ENCODE data around the gene PCDHA9. TPM values are rescaled to one million over a fixed set of nuclear protein-coding genes. Genes with fewer than 3 reads are reported as not detected.
"Not testable (repeated sequence)": the region's sequence is repeated elsewhere in the genome, so short reads cannot be mapped to it uniquely, and the experiment has no call there.

The PCDHA9 gene
- polyA plus RNA-seq, 1 donor from 2014 or later = not detected

DNA sequence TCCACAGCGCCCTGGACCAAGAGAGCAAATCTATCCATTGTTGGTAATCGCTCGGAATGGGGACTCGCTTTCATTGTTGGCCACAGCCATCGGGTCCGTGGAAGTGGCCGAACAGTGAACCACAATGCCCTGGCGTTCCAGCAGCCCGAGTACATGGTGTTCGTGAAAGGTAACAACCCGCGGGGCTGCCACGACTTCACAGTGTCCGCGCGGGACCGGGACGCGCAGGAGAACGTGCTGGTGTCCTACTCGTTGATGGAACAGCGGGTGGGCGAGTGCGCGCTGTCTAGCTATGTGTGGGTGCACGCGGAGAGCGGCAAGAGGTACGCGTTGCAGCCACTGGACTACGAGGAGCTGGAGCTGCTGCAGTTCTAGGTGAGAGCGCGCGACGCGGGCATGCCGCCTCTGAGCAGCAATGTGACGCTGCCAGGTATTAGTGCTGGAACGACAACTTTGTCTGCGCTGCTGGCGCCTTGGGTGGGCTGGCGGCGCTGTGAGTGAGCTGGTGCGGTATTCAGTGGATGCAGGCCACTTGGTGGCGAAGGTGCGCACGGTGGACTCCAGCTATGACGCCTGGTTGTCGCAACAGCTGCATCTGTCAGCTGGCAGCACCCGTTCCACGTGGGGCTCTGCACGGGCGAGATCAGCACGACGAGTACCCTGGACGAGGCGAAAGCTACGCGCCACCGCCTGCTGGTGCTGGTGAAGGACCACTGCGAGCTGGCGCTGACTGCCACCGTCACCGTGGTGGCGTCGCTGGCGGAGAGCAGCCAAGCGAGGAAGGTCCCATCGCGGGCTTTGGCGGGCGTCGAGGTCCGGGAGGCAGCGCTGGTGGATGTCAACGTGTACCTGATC is 14.5 kb downstream of the PCDHA9 start:
- no peak overlapping the region for H3K27ac Mint-ChIP-seq
- H3K4me1 Mint-ChIP-seq = no peaks in the 10 kb centered on the region
- peaks cover 5% of the 10 kb centered on the region for H3K27me3 Mint-ChIP-seq
- peaks cover 3 to 6% (median 3%) of the 10 kb centered on the region in 3 donors for H3K9me3 Mint-ChIP-seq
- H3K4me3 Mint-ChIP-seq = no peak overlapping the region
- H3K36me3 Mint-ChIP-seq = no peaks in the 10 kb centered on the region

- Mint-ChIP-seq H3K4me3 (no peak within 1 kb of the TSS), H3K9me3 (peaks cover 3 to 16% (median 4%) of the 10 kb centered on the region in 3 donors), H3K27me3 (peaks cover 7% of the 10 kb centered on the region)
Observed at GRCh38 chr5:140868721-140869554, 20.8 kb downstream of the PCDHA9 start, which contains the start of gene PCDHA11. Gene PCDHA11 (plus strand): TSS chr5:140868957. CDS start chr5:140869104, 147 bp downstream.

DNA sequence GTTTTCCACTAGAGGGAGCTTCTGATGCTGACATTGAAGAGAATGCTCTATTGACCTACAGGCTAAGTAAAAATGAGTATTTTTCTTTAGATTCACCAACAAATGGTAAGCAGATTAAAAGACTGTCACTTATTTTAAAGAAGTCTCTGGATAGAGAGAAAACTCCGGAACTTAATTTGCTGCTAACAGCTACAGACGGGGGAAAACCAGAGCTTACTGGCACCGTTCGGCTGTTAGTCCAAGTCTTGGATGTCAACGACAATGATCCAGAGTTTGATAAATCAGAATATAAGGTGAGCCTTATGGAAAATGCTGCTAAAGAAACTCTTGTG is 21.3 kb downstream of the PCDHA9 start:
- Mint-ChIP-seq H3K9me3 (peaks cover 7 to 16% (median 9%) of the 10 kb centered on the region in 3 donors), H3K27ac (no peak overlapping the region), H3K27me3 (peaks cover 6% of the 10 kb centered on the region), H3K4me1 (no peaks in the 10 kb centered on the region), H3K4me3 (no peak overlapping the region), H3K36me3 (no peaks in the 10 kb centered on the region)

More at GRCh38 chr5:140868721-140869554, 20.8 kb downstream of the PCDHA9 start, which contains the start of gene PCDHA11:
- H3K36me3 Mint-ChIP-seq = no peaks in the 10 kb centered on the region
- no peaks in the 10 kb centered on the region for H3K4me1 Mint-ChIP-seq
- H3K27ac Mint-ChIP-seq = no peak within 1 kb of the TSS

DNA sequence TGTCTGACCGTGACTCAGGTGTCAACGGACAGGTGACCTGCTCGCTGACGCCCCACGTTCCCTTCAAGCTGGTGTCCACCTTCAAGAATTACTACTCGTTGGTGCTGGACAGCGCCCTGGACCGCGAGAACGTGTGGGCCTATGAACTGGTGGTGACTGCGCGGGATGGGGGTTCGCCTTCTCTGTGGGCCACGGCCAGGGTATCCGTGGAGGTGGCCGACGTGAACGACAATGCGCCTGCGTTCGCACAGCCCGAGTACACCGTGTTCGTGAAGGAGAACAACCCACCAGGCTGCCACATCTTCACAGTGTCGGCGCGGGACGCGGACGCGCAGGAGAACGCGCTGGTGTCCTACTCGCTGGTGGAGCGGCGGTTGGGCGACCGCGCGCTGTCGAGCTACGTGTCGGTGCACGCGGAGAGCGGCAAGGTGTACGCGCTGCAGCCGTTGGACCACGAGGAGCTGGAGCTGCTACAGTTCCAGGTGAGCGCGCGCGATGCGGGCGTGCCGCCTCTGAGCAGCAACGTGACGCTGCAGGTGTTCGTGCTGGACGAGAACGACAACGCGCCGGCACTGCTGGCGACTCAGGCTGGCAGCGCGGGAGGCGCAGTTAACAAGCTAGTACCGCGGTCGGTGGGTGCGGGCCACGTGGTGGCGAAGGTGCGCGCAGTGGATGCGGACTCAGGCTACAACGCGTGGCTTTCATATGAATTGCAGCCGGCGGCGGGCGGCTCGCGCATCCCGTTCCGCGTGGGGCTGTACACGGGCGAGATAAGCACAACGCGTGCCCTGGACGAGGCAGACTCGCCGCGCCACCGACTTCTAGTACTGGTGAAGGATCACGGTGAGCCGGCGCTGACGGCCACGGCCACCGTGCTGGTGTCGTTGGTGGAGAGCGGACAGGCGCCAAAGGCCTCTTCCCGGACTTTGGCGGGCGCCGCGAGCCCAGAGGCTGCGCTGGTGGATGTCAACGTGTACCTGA is 22.3 kb downstream of the PCDHA9 start:
- Mint-ChIP-seq H3K36me3 (no peaks in the 10 kb centered on the region), H3K9me3 (peaks cover 7 to 16% (median 10%) of the 10 kb centered on the region in 3 donors), H3K4me3 (no peak overlapping the region), H3K27me3 (peaks cover 8% of the 10 kb centered on the region), H3K4me1 (no peaks in the 10 kb centered on the region), H3K27ac (no peak overlapping the region)

DNA sequence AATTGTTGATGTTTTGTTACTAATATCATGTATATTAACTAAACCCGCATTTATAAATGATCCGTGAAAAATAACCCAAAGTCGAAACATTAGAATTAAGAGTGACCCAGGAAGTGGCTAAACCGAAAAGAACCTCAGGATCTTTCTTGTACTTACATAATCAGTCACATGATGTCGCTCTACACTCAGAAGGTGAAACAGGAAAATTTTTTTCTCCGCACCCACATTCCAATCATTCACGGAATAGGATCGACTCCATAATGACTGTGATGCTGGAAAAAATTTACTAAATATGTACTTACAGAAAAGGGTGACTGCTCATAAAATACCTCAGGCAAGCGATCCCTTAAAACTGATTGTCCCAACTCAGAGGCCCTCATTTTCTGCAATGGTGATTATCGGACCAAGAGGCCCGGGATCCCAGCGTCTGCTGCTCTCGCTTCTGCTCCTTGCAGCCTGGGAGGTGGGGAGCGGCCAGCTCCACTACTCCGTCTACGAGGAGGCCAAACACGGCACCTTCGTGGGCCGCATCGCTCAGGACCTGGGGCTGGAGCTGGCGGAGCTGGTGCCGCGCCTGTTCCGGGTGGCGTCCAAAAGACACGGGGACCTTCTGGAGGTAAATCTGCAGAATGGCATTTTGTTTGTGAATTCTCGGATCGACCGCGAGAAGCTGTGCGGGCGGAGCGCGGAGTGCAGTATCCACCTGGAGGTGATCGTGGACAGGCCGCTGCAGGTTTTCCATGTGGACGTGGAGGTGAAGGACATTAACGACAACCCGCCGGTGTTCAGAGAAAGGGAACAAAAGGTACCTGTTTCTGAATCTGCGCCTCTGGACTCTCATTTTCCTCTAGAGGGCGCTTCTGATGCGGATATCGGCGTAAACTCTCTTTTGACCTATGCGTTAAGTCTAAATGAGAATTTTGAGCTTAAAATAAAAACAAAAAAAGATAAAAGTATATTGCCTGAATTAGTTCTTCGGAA is 27.2 kb downstream of the PCDHA9 start, which contains the start of gene PCDHA12:
TSS of gene PCDHA12 (plus strand) at position 224 of the 981 bp plus-strand sequence. CDS start at position 389, 165 bp downstream.
- Mint-ChIP-seq H3K4me1 (no peaks in the 10 kb centered on the region), H3K4me3 (no peak within 1 kb of the TSS), H3K27me3 (peaks cover 3% of the 10 kb centered on the region), H3K36me3 (peaks cover 2% of the 10 kb centered on the region), H3K9me3 (peaks cover 6 to 16% (median 8%) of the 10 kb centered on the region in 3 donors), H3K27ac (no peak within 1 kb of the TSS)

DNA sequence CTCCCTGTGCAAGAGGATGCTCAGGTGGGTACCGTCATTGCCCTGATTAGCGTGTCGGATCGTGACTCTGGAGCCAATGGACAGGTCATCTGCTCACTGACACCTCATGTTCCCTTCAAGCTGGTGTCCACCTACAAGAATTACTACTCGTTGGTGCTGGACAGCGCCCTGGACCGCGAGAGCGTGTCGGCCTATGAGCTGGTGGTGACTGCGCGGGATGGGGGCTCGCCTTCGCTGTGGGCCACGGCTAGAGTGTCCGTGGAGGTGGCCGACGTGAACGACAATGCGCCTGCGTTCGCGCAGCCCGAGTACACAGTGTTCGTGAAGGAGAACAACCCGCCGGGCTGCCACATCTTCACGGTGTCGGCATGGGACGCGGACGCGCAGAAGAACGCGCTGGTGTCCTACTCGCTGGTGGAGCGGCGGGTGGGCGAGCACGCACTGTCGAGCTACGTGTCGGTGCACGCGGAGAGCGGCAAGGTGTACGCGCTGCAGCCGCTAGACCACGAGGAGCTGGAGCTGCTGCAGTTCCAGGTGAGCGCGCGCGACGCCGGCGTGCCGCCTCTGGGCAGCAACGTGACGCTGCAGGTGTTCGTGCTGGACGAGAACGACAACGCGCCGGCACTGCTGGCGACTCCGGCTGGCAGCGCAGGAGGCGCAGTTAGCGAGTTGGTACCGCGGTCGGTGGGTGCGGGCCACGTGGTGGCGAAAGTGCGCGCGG is 28.5 kb downstream of the PCDHA9 start:
- H3K36me3 Mint-ChIP-seq, H3K4me1 Mint-ChIP-seq, H3K27me3 Mint-ChIP-seq, H3K4me3 Mint-ChIP-seq, H3K27ac Mint-ChIP-seq: not testable (repeated sequence)
- peaks cover 10 to 21% (median 20%) of the 10 kb centered on the region in 3 donors for H3K9me3 Mint-ChIP-seq

DNA sequence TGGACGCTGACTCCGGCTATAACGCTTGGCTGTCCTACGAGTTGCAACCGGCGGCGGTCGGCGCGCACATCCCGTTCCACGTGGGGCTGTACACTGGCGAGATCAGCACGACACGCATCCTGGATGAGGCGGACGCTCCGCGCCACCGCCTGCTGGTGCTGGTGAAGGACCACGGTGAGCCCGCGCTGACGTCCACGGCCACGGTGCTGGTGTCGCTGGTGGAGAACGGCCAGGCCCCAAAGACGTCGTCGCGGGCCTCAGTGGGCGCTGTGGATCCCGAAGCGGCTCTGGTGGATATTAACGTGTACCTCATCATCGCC is 29.0 kb downstream of the PCDHA9 start:
- Mint-ChIP-seq H3K27me3 (peaks cover 3% of the 10 kb centered on the region), H3K4me1 (no peaks in the 10 kb centered on the region), H3K9me3 (peaks cover 11 to 22% (median 16%) of the 10 kb centered on the region in 3 donors), H3K36me3 (peaks cover 2% of the 10 kb centered on the region), H3K4me3 (no peak overlapping the region), H3K27ac (no peak overlapping the region)

GRCh38 chr5:140881889-140882590 is 33.9 kb downstream of the PCDHA9 start, which contains the start of gene PCDHA13:
Gene PCDHA13 (plus strand): TSS chr5:140882124. CDS start chr5:140882269, 145 bp downstream.
- no peak within 1 kb of the TSS for H3K27ac Mint-ChIP-seq
- peaks cover 1% of the 10 kb centered on the region for H3K27me3 Mint-ChIP-seq
- peaks cover 10 to 22% (median 15%) of the 10 kb centered on the region in 3 donors for H3K9me3 Mint-ChIP-seq
- peaks cover 2% of the 10 kb centered on the region for H3K36me3 Mint-ChIP-seq
- no peaks in the 10 kb centered on the region for H3K4me1 Mint-ChIP-seq
- no peak within 1 kb of the TSS for H3K4me3 Mint-ChIP-seq

DNA sequence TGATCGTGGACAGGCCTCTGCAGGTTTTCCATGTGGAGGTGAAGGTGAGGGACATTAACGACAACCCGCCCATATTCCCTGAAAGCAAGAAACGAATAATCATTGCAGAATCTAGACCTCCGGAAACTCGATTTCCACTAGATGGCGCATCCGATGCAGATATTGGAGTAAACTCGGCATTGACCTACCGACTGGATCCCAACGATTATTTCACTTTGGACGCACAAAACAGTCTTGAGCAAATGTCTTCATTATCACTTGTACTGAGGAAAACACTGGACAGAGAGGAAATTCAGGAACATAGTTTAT is 34.4 kb downstream of the PCDHA9 start:
- H3K4me3 Mint-ChIP-seq = no peak overlapping the region
- H3K9me3 Mint-ChIP-seq = peaks cover 10 to 26% (median 15%) of the 10 kb centered on the region in 3 donors
- peaks cover 1% of the 10 kb centered on the region for H3K27me3 Mint-ChIP-seq
- no peak overlapping the region for H3K27ac Mint-ChIP-seq
- H3K4me1 Mint-ChIP-seq = no peaks in the 10 kb centered on the region
- peaks cover 4% of the 10 kb centered on the region for H3K36me3 Mint-ChIP-seq

- H3K27ac Mint-ChIP-seq = no peak overlapping the region
- H3K27me3 Mint-ChIP-seq = peaks cover 1% of the 10 kb centered on the region
- H3K36me3 Mint-ChIP-seq = peaks cover 4% of the 10 kb centered on the region
- no peak overlapping the region for H3K4me3 Mint-ChIP-seq
- H3K9me3 Mint-ChIP-seq = peaks cover 10 to 31% (median 16%) of the 10 kb centered on the region in 3 donors
- no peaks in the 10 kb centered on the region for H3K4me1 Mint-ChIP-seq
Observed at GRCh38 chr5:140883373-140883772, 35.2 kb downstream of the PCDHA9 start.

DNA sequence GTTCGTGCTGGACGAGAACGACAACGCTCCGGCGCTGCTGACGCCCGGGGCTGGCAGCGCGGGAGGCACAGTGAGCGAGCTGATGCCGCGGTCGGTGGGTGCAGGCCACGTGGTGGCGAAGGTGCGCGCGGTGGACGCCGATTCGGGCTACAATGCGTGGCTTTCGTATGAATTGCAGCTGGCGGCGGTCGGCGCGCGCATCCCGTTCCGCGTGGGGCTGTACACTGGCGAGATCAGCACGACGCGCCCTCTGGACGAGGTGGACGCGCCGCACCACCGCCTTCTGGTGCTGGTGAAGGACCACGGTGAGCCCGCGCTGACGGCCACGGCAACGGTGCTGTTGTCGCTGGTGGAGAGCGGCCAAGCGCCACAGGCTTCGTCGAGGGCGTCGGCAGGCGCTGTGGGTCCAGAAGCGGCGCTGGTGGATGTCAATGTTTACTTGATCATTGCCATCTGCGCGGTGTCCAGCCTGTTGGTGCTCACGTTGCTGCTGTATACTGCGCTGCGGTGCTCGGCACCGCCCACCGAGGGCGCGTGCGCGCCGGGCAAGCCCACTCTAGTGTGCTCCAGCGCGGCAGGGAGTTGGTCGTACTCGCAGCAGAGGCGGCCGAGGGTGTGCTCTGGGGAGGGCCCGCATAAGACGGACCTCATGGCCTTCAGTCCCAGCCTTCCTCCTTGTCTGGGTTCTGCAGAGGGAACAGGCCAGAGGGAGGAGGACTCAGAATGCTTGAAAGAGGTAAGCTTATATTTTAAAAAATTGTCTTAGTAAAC is 35.9 kb downstream of the PCDHA9 start:
- Mint-ChIP-seq H3K36me3 (peaks cover 2% of the 10 kb centered on the region), H3K4me3 (no peak overlapping the region), H3K9me3 (peaks cover 10 to 31% (median 16%) of the 10 kb centered on the region in 3 donors), H3K27ac (no peak overlapping the region), H3K27me3 (peaks cover 1% of the 10 kb centered on the region), H3K4me1 (no peaks in the 10 kb centered on the region)

Data from IgD-negative memory B cell (primary cell).